Common myeloid progenitor, CD34-positive (primary cell): ENCODE measurements around the gene HLA-DPB1.

Experiments used
- CTCF ChIA-PET: fragments of 350-600 bp; sonication (Branson Sonifier 250); formaldehyde crosslinking; loops from one replicate; lab custom pipeline; 2021; ENCODE audit warnings: antibody characterized with exemption; lab: Charles Lee
- POLR2A ChIA-PET: fragments of 350-600 bp; sonication (Branson Sonifier 250); formaldehyde crosslinking; loops from one replicate; lab custom pipeline; 2021; ENCODE audit warnings: antibody characterized with exemption; lab: Charles Lee
- DNase-seq, 3 donors: peaks; one replicate each; pipeline versions ENCODE4 v3.0.0 to v3.0.0-alpha.2; 2013
- H3K27ac ChIP-seq, 2 experiments: 1 replicate in 1 of 2; 2 replicates in 1 of 2; pipeline ENCODE4 v1.7.0; 2013; ENCODE audit warnings: inconsistent platforms in 2 of 2, low read length in 2 of 2, mild to moderate bottlenecking in 2 of 2, low read depth in 1 of 2, moderate library complexity in 1 of 2; ENCODE audit not compliant: severe bottlenecking in 2 of 2, insufficient read depth in 1 of 2, poor library complexity in 1 of 2
- H3K27me3 ChIP-seq, 5 experiments: replicated peaks in 2 of 5; 1 replicate in 3 of 5; 2 replicates in 2 of 5; pipeline versions ENCODE4 v1.6.1 to v1.7.0; 2013; ENCODE audit warnings: low read length in 4 of 5, mild to moderate bottlenecking in 2 of 5, moderate library complexity in 2 of 5, inconsistent platforms in 1 of 5; ENCODE audit not compliant: insufficient read depth in 5 of 5, control insufficient read depth in 4 of 5
- H3K36me3 ChIP-seq, 4 experiments: 1 replicate in 2 of 4; 2 replicates in 2 of 4; pipeline versions ENCODE4 v1.6.1 to v1.7.0; 2013; ENCODE audit warnings: low read length in 3 of 4, control low read depth in 1 of 4, mild to moderate bottlenecking in 1 of 4; ENCODE audit not compliant: control insufficient read depth in 4 of 4, insufficient read depth in 4 of 4
- H3K4me1 ChIP-seq, 4 experiments: 1 replicate in 3 of 4; 2 replicates in 1 of 4; pipeline versions ENCODE4 v1.6.1 to v1.7.1; 2013; ENCODE audit warnings: low read length in 3 of 4, mild to moderate bottlenecking in 3 of 4, control low read depth in 1 of 4, inconsistent platforms in 1 of 4, moderate library complexity in 1 of 4; ENCODE audit not compliant: control insufficient read depth in 4 of 4, insufficient read depth in 4 of 4; ENCODE audit errors: control extremely low read depth in 1 of 4
- H3K4me3 ChIP-seq, 7 experiments: 1 replicate in 4 of 7; 2 replicates in 3 of 7; pipeline versions ENCODE4 v1.5.1 to v1.7.0; 2013; ENCODE audit warnings: mild to moderate bottlenecking in 7 of 7, low read length in 6 of 7, moderate library complexity in 6 of 7, inconsistent platforms in 2 of 7, low read depth in 2 of 7, control low read depth in 1 of 7; ENCODE audit not compliant: insufficient read depth in 4 of 7, control insufficient read depth in 1 of 7; ENCODE audit errors: extremely low read depth in 1 of 7
- H3K9me3 ChIP-seq, 5 experiments: 1 replicate in 4 of 5; 2 replicates in 1 of 5; pipeline versions ENCODE4 v1.6.1 to v1.7.1; 2013; ENCODE audit warnings: low read length in 4 of 5, mild to moderate bottlenecking in 2 of 5, inconsistent platforms in 1 of 5, low read depth in 1 of 5, moderate library complexity in 1 of 5; ENCODE audit not compliant: control insufficient read depth in 4 of 5, insufficient read depth in 2 of 5; ENCODE audit errors: control extremely low read depth in 1 of 5
- WGBS: methylation state at CpG from one replicate; pipeline ENCODE4 v1.1.5; 2013; ENCODE audit not compliant: insufficient coverage; 5-methylcytosine and 5-hydroxymethylcytosine counted together

HLA-DPB1 gene

GRCh38 chr6:33136310-33136900, 60.6 kb downstream of the HLA-DPB1 start:
- WGBS, result 73% methylated on average over 4 of the region's 4 CpGs
- Histone ChIP-seq H3K27me3 (no peaks in the 10 kb centered on the region), H3K36me3 (no peaks in the 10 kb centered on the region), H3K4me1 (no peaks in the 10 kb centered on the region), H3K4me3 (no peak overlapping the region), H3K27ac (no peak overlapping the region), H3K9me3 (no peaks in the 10 kb centered on the region)
- ChIA-PET POLR2A (no interaction called here), CTCF (interaction anchor here (0.7 to 14.4 kb wide), 7 partner anchors 11 to 53 kb away, joined by 3 to 238 read pairs (median 5); no protein-coding TSS in a partner anchor)
- no peak for DNase-seq
